HG03469 (cell line): ENCODE data around the gene UGT1A5.

Source experiments
- ATAC-seq: cut with Tn5 transposase; IDR thresholded peaks from one replicate; pipeline ENCODE4 v1.9.1; 2021; ENCODE audit warnings: mild to moderate bottlenecking, moderate library complexity, moderate number of reproducible peaks; ENCODE audit not compliant: unreplicated experiment

The UGT1A5 gene

GRCh38 chr2:233712611-233713261 is at the start of gene UGT1A5:
Gene UGT1A5 (plus strand): TSS chr2:233712907. CDS start chr2:233712992, 85 bp downstream.
- ATAC-seq: no peak

GRCh38 chr2:233663911-233664310 is 48.8 kb upstream of the UGT1A5 start:
- no peak for ATAC-seq

DNA sequence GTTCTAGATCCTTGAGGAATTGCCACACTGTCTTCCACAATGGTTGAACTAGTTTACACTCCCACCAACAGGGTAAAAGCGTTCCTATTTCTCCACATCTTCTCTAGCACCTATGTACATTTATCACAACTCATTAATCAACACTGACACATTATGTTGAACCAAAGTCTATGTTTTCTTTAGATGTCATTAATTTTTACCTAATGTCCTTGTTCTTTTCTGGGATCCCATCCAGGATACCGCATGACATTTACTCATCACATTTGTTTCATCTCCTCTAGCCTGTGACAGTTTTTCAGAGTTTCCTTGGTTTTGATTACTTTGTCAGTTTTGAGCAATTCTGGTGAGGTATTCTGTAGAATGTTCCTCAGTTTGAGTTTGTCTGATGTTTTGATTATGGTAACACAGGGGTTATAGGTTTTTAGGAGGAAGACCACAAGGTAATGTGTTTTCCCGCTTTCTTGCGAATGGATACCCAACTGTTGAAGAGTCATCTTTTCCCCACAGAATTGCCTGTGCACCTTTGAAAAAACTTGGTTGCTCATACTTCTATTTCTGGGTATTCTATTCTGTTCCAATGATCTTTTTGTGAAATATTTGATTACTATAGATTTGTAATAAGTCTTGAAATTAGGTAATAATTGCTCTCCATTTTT is 44.0 kb upstream of the UGT1A5 start:
- no peak for ATAC-seq

- ATAC-seq: no peak
Measured at GRCh38 chr2:233671290-233672161, 41.2 kb upstream of the UGT1A5 start, which contains the start of gene UGT1A9. Gene UGT1A9 (plus strand): TSS chr2:233671898. CDS start chr2:233671935, 37 bp downstream.

DNA sequence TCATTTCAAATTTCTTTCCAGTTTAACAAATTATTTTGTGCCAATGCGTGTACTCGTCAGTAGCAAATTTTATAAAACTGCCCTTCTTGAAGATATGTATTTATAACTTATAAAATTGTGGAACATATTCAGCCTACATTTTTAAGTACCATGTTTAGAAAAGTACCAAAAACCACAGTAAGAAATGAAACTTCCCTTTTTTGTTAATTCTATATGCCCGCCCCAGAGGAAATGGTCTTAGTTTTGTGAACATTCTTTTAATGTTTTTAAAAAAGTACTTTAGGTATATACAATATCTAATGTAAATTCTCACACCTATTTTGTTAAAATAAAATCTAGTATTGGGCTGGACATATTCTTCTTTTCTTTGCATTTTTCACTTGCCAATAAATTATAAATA is 39.8 kb upstream of the UGT1A5 start:
- no peak for ATAC-seq

DNA sequence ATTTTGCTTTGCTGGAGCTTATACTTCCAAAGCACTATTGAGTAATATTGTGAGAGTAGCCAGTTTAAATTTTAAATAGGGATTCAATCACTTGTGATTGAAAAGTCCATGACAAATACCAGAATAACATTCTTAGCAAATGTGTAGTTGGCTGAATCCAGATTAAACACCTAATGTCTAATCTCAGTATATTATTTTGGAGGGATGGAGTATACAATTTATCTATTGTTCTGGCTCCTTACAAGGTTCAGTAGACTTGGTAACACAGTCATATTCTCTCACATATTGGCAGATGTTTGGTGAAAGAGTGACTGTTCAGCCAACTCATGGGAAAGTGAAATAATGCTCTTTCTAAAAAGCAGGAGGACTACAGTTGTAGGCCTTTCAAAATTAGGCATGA is 38.8 kb upstream of the UGT1A5 start:
- ATAC-seq: no peak

DNA sequence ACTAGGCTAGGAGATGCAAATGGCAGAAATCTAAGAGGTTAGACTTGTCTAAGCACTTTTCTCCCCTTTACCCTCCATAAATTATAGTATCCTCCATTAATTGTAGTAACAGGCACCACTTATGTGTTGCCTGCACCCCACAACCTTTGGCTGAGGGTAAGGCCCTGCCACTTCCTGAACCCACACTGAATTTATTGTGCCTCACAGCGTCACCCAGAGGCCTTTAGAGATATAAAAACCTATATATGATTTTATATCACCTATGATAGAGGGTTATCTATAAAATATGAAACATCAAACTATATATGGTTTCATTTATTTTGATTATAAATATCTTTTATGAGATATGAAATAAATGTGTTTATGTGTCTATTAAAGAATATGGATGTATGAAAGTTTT is 38.4 kb upstream of the UGT1A5 start:
- ATAC-seq: no peak

DNA sequence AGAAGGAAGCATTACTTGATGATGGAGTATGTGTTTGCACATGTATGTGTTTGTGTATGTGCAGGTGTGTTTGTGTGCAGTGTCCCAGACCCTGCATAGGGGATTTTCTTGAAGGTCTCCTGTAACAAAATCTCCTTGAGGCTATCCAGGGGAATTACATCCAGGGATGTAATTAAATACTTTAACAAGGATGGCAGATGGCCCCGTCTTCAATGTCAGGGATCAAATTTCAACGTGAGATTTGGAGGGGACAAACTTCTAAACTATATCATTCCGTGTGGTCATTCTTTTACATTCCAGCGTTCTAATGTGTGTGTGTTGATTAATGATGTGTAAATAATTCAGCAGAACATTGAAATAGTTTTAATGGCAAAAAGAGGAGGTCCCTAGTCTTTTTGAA is 37.7 kb upstream of the UGT1A5 start:
- ATAC-seq: no peak

DNA sequence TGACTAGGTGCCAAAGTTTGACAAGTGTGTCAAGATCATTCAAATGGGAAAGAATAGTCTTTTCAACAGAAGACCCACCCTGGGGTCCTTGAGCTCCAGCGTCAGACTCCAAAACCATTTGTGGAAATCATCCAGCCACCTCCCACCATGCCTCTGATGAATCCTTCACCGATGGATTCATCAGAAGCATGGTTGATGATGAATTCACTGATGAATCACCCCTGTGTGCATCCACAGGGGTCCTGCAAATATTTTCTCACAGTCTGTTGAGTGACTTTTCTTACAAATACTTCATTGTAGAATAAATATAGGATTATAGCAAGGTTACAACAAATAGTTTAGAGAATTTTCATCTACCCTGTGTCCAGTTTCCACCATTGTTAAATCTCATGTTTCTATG is 36.7 kb upstream of the UGT1A5 start:
- ATAC-seq: no peak

DNA sequence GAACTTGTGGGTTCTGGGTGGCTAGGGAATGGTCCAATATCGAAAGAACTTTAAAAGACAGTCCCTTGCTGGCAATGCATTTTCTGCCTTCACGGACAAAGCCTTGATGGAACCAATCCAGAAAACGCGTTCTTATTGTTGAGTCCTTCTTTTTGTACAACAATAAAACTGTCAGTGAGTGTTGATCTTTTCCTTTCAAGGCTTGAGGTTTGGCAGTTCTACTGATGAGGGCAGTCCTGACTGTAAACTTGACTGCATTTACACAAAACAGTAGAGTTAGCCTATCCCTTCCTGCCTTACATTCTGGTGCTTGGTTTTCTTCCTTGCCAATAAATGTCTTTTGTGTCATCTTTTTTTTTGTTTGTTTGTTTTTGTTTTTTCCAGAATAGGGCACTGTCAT is 33.5 kb upstream of the UGT1A5 start:
- no peak for ATAC-seq

DNA sequence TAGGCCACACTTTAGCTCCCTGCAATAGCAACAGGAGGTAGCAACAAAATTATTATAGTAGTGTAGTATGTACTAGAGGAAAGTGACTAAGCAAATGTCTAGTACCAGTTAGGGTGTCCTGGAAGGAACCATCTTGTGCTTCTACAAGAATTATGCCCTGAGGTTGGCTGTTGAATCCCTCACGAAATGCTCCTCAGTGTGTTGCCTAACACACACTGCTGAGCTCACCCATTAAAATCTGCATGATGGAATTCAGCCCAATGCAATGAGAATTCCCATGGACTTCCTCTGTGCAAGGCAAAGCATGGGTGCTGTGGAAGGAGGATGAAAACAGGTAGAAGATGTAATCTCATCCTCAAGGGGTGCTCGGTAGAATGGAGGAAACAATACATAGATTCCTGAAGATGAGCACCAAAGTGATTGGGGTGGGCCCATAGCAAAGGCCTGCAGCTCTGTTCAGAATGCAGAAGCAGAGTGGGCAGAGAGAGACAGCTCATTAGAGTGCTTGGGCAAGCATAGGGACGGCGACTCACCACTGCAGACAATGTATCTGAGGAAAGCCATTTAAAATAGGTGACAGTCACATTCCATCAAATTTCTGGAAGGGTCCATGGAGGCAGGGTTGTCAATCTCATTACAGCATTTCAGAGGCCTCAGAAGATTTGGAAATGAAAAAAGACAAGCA is 32.2 kb upstream of the UGT1A5 start:
- ATAC-seq: no peak

DNA sequence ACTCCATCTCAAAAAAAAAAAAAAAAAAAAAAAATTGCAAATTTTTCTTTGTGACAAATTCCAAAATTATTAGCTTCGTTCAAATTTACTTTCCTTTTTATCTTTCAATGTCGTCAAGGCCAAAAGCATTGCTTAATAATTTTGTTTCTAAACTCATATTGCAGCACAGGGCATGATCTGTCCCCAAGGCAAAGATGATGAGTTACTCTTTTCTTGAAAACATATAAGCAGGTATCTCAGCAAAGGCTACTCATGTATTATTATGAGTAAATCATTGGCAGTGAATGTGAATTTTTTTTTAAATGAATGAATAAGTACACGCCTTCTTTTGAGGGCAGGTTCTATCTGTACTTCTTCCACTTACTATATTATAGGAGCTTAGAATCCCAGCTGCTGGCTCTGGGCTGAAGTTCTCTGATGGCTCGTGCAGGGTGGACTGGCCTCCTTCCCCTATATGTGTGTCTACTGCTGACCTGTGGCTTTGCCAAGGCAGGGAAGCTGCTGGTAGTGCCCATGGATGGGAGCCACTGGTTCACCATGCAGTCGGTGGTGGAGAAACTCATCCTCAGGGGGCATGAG is 31.1 kb upstream of the UGT1A5 start, which contains the start of gene UGT1A7:
Gene UGT1A7, plus strand, starts transcription at position 381 of the 579 bp plus-strand sequence. Its CDS starts 37 bp downstream, at position 418.
- no peak for ATAC-seq

DNA sequence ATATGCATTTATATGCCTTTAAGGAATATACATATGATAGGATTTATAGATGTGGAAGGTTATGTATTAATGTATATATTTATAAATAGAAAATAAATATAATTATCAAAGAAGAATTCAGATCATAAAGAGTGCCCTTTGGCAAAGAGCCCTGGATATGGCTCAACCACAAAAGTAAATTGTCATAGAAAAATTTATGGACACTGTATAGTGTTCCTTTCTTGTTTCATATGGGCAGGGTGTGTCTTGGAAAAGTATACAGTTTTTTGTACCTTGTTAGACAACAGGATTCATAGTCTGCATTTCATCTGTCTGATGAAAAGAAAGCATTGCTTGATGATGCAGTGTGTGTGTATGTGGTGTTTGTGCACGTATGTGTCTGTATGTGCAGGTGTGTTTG is 28.1 kb upstream of the UGT1A5 start:
- ATAC-seq: no peak

- no peak for ATAC-seq
Measured at GRCh38 chr2:233686928-233687327, 25.8 kb upstream of the UGT1A5 start.

DNA sequence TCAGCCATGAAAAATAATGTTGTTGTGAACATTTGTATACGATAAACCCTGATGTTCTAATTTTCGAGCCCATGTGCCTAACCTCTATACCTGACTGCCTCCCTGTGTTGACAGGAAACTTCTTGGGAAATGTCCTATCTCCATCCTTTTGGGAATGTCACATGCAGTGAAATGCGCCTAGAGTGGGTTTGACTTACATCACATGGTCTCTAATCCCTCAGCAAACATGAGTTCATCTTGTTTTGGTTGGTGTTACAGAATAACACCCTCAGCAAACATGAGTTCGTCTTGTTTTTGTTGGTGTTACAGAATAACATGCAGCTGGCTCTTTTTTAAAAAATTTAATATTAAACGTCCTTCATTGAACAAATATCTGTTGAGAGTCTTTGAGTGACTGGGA is 24.4 kb upstream of the UGT1A5 start:
- ATAC-seq: no peak

GRCh38 chr2:233689031-233689430 is 23.7 kb upstream of the UGT1A5 start:
- ATAC-seq: no peak

GRCh38 chr2:233689501-233689900 is 23.2 kb upstream of the UGT1A5 start:
- no peak for ATAC-seq

DNA sequence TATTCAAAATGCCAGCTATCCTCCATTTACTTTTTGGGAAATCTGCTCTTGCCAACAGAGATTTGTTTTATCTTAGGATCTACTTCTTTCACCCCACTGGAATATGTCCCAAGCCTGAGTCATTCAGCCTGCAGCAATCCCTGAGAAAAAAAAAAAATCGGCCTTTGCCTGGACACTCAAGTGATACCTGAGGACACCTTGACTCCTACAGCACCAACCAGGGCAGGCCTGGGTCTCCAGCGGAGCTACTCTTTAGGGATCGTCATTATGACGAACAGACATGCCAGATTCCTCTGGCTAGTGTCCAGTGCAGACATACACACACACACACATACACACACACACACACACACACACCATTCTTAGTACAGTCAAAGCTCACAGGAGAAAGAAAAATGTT is 22.3 kb upstream of the UGT1A5 start:
- ATAC-seq: no peak

DNA sequence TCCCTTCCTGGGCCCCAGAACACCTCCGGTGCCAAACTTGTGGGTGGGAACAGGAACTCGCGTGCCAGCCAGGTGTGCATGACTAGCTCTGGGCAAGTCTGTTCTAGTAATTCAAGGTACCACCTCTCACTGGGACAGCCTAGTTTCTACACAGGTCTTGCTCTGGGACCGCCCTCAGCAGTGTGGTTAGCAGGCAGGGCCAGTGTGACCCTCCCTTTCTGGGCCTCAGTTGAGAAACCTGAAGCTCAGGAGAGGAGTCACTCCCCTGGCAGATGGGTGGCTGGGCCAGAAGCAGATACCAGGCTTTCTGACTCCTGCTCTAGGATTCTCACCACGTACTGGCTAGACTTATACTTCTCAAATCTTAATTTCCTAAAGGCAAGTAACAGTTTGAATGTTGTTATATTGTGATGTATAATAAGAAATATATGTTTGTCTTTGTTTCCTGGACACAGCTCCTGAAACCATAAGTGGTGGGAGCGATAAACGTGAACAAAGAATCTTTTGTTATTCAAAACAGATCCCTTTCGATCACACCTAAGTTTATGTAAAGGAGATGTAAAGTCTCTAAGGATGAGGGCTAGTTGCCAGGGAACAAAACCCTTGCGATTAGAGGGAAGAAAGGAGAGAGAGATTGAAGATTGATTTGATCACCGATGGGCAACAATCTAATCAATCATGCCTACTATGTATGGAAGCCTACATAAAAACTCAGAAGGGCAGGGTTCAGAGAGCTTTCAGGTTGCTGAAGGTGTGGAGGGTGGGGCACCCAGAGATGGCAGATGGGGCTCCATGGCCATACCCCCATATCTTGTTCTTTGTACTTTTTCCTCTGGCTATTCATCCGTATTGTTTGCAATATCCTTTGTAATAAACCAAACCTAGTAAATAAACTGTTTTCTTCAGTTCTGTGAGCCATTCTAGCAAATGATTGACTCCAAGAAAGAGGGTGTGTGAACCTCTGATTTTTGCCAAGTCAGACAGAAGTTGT is 21.0 kb upstream of the UGT1A5 start:
- no peak for ATAC-seq
